Measurements from ENCODE around the gene RWDD4. TPM values are rescaled to one million over a fixed set of nuclear protein-coding genes. Genes with fewer than 3 reads are reported as not detected.

Gene RWDD4
- total and polyA plus RNA-seq, 11 donors = 8.2 to 20.4 (median 15.8) TPM

DNA sequence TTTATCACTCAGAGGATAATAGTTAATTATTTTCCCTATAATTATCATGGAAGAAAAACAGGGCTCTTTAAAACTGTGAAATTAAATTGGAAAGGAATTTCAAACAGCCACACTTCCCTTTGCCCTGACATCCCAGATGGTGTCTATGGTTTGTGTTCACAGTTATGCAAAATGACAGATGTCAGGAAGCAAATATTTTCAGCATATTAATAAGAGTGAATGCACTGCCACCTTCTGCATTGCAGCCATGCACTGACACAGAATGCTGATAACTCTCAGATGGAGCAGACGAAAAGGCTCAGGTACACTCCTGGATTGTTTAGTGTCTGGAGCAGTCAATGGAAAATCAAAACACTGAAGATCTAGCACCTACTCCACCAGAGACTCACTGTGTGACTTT is 57.6 kb downstream of the RWDD4 start:
- intact Hi-C loops (cut with DNase I) = loop anchor here in 7 of 10 donors (2.0 to 10.0 kb wide), 3 partner anchors 127 to 129 kb away; no protein-coding TSS in a partner anchor
- no peak for DNase-seq
- Histone ChIP-seq H3K4me3 (no peak overlapping the region), H3K36me3 (no peaks in the 10 kb centered on the region), H3K4me1 (no peaks in the 10 kb centered on the region), H3K27me3 (no peaks in the 10 kb centered on the region), H3K27ac (no peak overlapping the region), H3K9me3 (no peaks in the 10 kb centered on the region)
- ATAC-seq = no peak
- no peak for TF ChIP-seq POLR2A (IDR thresholded peaks at IDR 0.05)
- TF ChIP-seq, protein P1, sequence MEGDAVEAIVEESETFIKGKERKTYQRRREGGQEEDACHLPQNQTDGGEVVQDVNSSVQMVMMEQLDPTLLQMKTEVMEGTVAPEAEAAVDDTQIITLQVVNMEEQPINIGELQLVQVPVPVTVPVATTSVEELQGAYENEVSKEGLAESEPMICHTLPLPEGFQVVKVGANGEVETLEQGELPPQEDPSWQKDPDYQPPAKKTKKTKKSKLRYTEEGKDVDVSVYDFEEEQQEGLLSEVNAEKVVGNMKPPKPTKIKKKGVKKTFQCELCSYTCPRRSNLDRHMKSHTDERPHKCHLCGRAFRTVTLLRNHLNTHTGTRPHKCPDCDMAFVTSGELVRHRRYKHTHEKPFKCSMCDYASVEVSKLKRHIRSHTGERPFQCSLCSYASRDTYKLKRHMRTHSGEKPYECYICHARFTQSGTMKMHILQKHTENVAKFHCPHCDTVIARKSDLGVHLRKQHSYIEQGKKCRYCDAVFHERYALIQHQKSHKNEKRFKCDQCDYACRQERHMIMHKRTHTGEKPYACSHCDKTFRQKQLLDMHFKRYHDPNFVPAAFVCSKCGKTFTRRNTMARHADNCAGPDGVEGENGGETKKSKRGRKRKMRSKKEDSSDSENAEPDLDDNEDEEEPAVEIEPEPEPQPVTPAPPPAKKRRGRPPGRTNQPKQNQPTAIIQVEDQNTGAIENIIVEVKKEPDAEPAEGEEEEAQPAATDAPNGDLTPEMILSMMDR (IDR thresholded peaks at IDR 0.05) = no peak
- WGBS, 4 donors = 59 to 86% (median 76%) methylated on average over 1 of the region's 1 CpG

DNA sequence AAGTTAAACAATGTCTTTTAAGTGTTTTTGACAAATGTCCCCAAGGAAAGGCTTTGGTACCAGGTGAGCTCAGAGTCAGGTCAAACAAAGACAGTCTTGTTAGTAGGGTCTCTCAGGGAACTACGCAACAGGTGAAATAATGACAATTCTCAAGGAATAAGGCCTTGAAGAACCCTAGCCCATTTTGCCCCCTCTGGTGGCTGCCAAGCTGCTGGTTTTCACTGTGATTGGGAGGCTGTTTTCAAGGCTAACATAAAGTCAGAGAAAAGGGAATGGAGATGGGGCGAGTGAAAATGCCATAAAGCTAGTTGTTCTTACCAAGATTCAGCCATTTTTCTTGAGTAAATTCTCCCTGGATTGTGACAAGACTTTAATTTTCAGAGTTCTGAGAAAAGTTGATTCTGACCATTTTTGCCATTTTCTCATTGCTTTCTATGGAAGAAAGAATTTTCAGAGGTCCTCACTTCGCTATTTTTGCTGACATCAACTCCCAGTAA is 58.7 kb downstream of the RWDD4 start:
- 86 to 97% (median 94%) methylated on average over 3 of the region's 3 CpGs for WGBS, 4 donors
- DNase-seq (no peak), ATAC-seq (no peak)
- Histone ChIP-seq H3K9me3 (no peaks in the 10 kb centered on the region), H3K4me3 (no peak overlapping the region), H3K27me3 (no peaks in the 10 kb centered on the region), H3K4me1 (no peaks in the 10 kb centered on the region), H3K27ac (no peak overlapping the region), H3K36me3 (no peaks in the 10 kb centered on the region)
- intact Hi-C loops (cut with DNase I) = loop anchor here in 7 of 10 donors (2.0 to 10.0 kb wide), 3 partner anchors 125 to 128 kb away; no protein-coding TSS in a partner anchor
- TF ChIP-seq, protein P1 (IDR thresholded peaks at IDR 0.05) = no peak
- no peak for TF ChIP-seq POLR2A (IDR thresholded peaks at IDR 0.05)

DNA sequence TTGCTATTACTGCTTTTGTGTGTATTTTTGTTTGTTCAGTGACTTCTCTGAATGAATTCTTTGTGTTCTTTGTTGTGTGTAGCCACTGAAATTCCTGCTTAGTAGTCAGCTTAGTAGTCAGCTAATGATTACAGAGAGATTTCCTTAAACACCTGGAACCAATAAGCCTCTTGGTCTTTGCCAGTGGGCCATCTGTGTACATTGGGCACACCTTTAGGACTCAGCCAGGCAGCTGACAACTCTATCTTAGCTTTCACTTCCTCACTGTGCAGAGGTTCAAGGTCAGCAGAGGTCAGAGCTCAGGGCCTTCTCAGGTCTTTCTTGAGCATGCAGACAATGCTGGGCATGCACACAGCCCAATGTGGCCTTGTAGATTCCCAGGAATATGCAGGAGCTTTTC is 59.3 kb downstream of the RWDD4 start:
- H3K27ac ChIP-seq = no peak overlapping the region
- no peak overlapping the region for H3K4me3 ChIP-seq
- H3K36me3 ChIP-seq = no peaks in the 10 kb centered on the region
- no peaks in the 10 kb centered on the region for H3K27me3 ChIP-seq
- ATAC-seq (no peak), DNase-seq (no peak)
- TF ChIP-seq POLR2A (IDR thresholded peaks at IDR 0.05) = no peak
- TF ChIP-seq, protein P1 (IDR thresholded peaks at IDR 0.05) = no peak
- no peaks in the 10 kb centered on the region for H3K4me1 ChIP-seq
- intact Hi-C loops (cut with DNase I) = loop anchor here in 7 of 10 donors (2.0 to 10.0 kb wide), 3 partner anchors 125 to 127 kb away; no protein-coding TSS in a partner anchor
- no peaks in the 10 kb centered on the region for H3K9me3 ChIP-seq

GRCh38 chr4:183599284-183599683 is 59.7 kb downstream of the RWDD4 start:
- TF ChIP-seq POLR2A (IDR thresholded peaks at IDR 0.05) = no peak
- TF ChIP-seq, protein P1 (IDR thresholded peaks at IDR 0.05) = no peak
- Histone ChIP-seq H3K4me3 (no peak overlapping the region), H3K27ac (no peak overlapping the region), H3K9me3 (no peaks in the 10 kb centered on the region), H3K4me1 (no peaks in the 10 kb centered on the region), H3K36me3 (no peaks in the 10 kb centered on the region), H3K27me3 (no peaks in the 10 kb centered on the region)
- DNase-seq = no peak
- intact Hi-C loops (cut with DNase I) = no loop called here
- ATAC-seq = no peak
